Effector CD8-positive, alpha-beta T cell (primary cell): ENCODE data around the gene ARHGEF16.

Experiments used
- DNase-seq: peaks from one replicate; lab custom pipeline; 2025; lab: John Stamatoyannopoulos, UW

Gene ARHGEF16

GRCh38 chr1:3422638-3423037 is 31.8 kb upstream of the ARHGEF16 start:
- DNase-seq, result no peak

- DNase-seq, result no peak
These were observed 31.1 kb upstream of the ARHGEF16 start for GRCh38 chr1:3423245-3423829.

GRCh38 chr1:3423896-3424611 is 30.4 kb upstream of the ARHGEF16 start:
- DNase-seq, result no peak

- no peak for DNase-seq
These were observed 28.8 kb upstream of the ARHGEF16 start for GRCh38 chr1:3425486-3426215.

- DNase-seq, result no peak
These were observed 27.4 kb upstream of the ARHGEF16 start for GRCh38 chr1:3426956-3427535.

- no peak for DNase-seq
These were observed 26.5 kb upstream of the ARHGEF16 start for GRCh38 chr1:3427711-3428704.

- no peak for DNase-seq
These were observed 25.6 kb upstream of the ARHGEF16 start for GRCh38 chr1:3428899-3429298.

- no peak for DNase-seq
These were observed 25.1 kb upstream of the ARHGEF16 start for GRCh38 chr1:3429320-3429719.

GRCh38 chr1:3429766-3430165 is 24.7 kb upstream of the ARHGEF16 start:
- DNase-seq, result no peak

GRCh38 chr1:3430406-3430805 is 24.1 kb upstream of the ARHGEF16 start:
- DNase-seq, result no peak

- DNase-seq, result no peak
These were observed 23.6 kb upstream of the ARHGEF16 start for GRCh38 chr1:3430820-3431219.

- DNase-seq, result no peak
These were observed 23.2 kb upstream of the ARHGEF16 start for GRCh38 chr1:3431266-3431665.

- DNase-seq, result no peak
These were observed 22.8 kb upstream of the ARHGEF16 start for GRCh38 chr1:3431686-3432085.

- no peak for DNase-seq
These were observed 22.2 kb upstream of the ARHGEF16 start for GRCh38 chr1:3432306-3432705.

- DNase-seq, result no peak
These were observed 21.4 kb upstream of the ARHGEF16 start for GRCh38 chr1:3433076-3433475.

- DNase-seq, result no peak
These were observed 20.7 kb upstream of the ARHGEF16 start for GRCh38 chr1:3433596-3434320.

- DNase-seq, result no peak
These were observed 19.9 kb upstream of the ARHGEF16 start for GRCh38 chr1:3434406-3435110.

GRCh38 chr1:3435666-3436065 is 18.8 kb upstream of the ARHGEF16 start:
- no peak for DNase-seq

GRCh38 chr1:3436451-3436850 is 18.0 kb upstream of the ARHGEF16 start:
- DNase-seq, result no peak

GRCh38 chr1:3436901-3437300 is 17.6 kb upstream of the ARHGEF16 start:
- no peak for DNase-seq
